Bronchial epithelial cell (primary cell): ENCODE measurements around the gene UBE2E3. TPM values are rescaled to one million over a fixed set of nuclear protein-coding genes. Genes with fewer than 3 reads are reported as not detected.

ENCODE experiments used
- DNase-seq: peaks from one replicate; pipeline ENCODE4 v3.0.0-alpha.2; 2010; ENCODE audit warnings: low read depth
- FAIRE-seq: peaks from 2 replicates; lab custom pipeline; 2011; peaks lifted over from hg19 to GRCh38; lab: Jason Lieb, UNC
- H3K27me3 ChIP-seq: 2 replicates; pipeline ENCODE4 v1.5.1; 2011; ENCODE audit warnings: low read length; ENCODE audit not compliant: control insufficient read depth, insufficient read depth
- H3K36me3 ChIP-seq: 2 replicates; pipeline ENCODE4 v1.5.1; 2011; ENCODE audit warnings: low read length; ENCODE audit not compliant: control insufficient read depth, insufficient read depth
- H3K4me3 ChIP-seq: 2 replicates; pipeline ENCODE4 v1.5.1; 2011; ENCODE audit warnings: mild to moderate bottlenecking, low read depth, low read length, control low read depth
- CTCF ChIP-seq: IDR thresholded peaks from 2 replicates; pipeline ENCODE4 v1.5.1; 2011; ENCODE audit warnings: mild to moderate bottlenecking, moderate library complexity, low read length, control low read depth, inconsistent platforms; ENCODE audit not compliant: insufficient read depth, severe bottlenecking
- total RNA-seq: library from RNA; depleted of rRNA; stranded (reverse); fragments of >200 nt; gene quantifications from 2 replicates; pipeline ENCODE4 v1.2.1, GENCODE V29; 2014

Gene UBE2E3
- total RNA-seq, 1 donor from 2014 or later: 27.4 TPM

DNA sequence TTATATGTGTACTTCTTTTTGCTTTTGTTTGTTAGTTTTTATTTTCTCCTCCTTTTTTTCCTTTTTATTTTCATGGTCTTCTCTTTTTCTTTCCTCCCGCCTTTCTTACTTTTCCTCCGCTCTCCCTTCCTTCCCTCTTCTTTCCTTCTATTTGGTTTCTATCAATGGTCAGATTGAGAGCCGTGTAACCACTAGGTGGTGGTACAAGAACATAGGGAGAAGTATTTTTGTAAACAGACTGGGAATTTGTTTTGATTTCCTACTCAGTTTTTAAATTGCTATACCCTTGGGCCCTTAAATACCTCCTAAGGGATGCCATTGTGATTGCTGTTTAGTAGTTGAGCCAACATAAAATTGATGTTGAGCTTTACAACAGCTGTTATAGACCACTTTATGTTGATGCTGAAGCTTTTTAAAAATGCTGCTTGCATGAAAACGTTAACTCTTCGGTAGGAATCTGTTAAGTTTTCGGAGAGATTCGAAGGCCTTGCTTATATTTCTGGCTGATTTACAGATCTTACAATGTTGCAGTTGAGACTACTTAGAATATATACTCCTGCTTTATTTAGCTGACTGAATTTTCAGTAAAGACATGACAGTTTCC lies 124.2 kb downstream of the UBE2E3 start:
- no peaks in the 10 kb centered on the region for H3K36me3 ChIP-seq
- DNase-seq (peak; percentile 57), FAIRE-seq (no peak)
- no peak overlapping the region for H3K4me3 ChIP-seq
- peak; percentile 61 for TF ChIP-seq CTCF
- no peaks in the 10 kb centered on the region for H3K27me3 ChIP-seq

DNA sequence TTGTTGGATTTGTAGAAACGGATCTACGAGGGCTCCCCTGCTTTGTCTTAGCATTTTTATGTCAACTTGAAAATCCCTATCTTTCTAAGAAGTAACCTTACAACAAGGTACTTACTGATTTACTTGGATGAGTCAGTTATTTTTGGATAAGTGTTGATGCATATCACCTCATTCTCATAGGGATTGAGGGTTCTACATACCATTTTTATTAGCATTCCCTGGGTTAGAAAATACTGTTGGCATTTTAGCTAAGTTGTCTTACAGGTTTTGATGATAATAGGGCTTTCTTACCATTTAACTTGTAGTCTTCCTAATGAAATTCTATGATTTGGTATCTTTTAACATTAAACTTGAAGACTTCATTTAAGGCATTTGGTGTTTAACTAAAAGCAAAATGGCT lies 125.2 kb downstream of the UBE2E3 start:
- H3K4me3 ChIP-seq: no peak overlapping the region
- no peak for TF ChIP-seq CTCF
- no peaks in the 10 kb centered on the region for H3K36me3 ChIP-seq
- H3K27me3 ChIP-seq: no peaks in the 10 kb centered on the region
- no peak for FAIRE-seq
- DNase-seq: peak; percentile 27

DNA sequence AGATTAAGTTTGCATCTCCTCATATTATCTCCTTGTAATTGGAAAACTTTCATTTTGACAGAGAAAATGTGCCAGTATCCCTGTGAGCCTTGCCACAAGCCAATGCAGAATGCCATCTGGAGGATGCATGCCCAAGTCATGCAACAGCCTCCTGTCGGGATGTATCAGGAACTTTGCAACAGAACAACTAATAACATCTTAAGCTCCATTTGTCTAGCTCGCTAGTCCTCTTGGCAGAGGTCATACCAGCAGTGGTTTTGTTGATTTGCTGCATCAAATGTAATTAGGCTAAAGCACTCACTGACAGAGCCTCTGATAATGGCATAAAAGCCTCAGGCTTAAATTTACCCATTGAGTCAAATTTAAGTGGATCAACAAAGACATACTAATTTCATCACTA lies 125.8 kb downstream of the UBE2E3 start:
- TF ChIP-seq CTCF: no peak
- Histone ChIP-seq H3K4me3 (no peak overlapping the region), H3K27me3 (no peaks in the 10 kb centered on the region), H3K36me3 (no peaks in the 10 kb centered on the region)
- FAIRE-seq (no peak), DNase-seq (no peak)

DNA sequence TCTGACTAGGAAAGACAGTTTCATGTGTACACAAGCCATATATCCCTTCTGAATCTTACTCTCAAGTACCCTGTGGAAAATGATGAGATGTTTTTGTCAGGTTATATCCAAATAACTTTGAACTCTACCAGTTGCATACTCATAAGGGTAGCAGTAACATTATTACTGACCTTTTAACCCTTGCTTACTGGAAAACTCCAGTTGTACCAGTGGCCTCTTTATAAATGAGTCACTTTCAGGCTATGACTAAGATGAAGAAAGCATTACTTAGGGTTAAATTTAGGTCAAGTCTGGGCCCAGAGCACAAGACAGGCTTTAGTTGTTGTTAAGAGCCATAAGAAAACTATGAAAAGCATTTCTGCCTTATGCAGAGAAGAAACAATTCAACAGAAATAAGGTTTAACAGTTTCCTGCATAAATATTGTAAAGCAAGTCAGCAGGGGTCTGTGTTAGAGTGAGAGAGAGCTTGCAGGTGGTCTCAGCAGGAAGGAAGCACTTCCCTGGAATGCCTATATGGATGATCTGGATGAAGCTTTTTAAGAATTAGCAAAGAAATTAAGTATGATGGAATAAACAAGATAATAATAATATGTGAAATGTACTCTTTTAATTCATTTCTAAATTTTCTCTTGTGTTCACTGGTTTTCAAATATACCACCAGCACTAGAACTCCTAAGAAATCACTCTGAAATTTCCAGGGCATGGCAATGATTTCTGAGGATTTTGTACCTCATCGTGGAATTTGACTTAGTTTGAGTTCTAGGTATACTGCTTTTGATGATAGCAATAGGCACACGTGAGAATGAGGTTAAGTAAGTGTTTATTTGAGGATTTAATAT lies 126.6 kb downstream of the UBE2E3 start:
- no peak for FAIRE-seq

GRCh38 chr2:181107628-181107945 lies 127.2 kb downstream of the UBE2E3 start:
- no peak for FAIRE-seq

More for the DNA sequence above, 126.6 kb downstream of the UBE2E3 start:
- no peak for TF ChIP-seq CTCF
- Histone ChIP-seq H3K36me3 (no peaks in the 10 kb centered on the region), H3K4me3 (no peak overlapping the region), H3K27me3 (no peaks in the 10 kb centered on the region)
- DNase-seq: peak; percentile 91

More at GRCh38 chr2:181107628-181107945, 127.2 kb downstream of the UBE2E3 start:
- no peak for TF ChIP-seq CTCF
- DNase-seq: no peak
- Histone ChIP-seq H3K36me3 (no peaks in the 10 kb centered on the region), H3K27me3 (no peaks in the 10 kb centered on the region), H3K4me3 (no peak overlapping the region)
